Immature natural killer cell (primary cell): ENCODE measurements around the gene CFAP43. TPM values are rescaled to one million over a fixed set of nuclear protein-coding genes. Genes with fewer than 3 reads are reported as not detected.

Experiments used
- DNase-seq, 3 donors: peaks; one replicate each; pipeline ENCODE4 v3.0.0; 2022; ENCODE audit warnings: mixed read lengths in 1 of 3
- H3K27ac Mint-ChIP-seq, 6 donors: one replicate each; pipeline ENCODE4 v1.8.0; 2020; ENCODE audit warnings: mixed read lengths in 6 of 6, mild to moderate bottlenecking in 5 of 6, inconsistent platforms in 4 of 6, moderate library complexity in 3 of 6
- H3K27me3 Mint-ChIP-seq, 3 donors: one replicate each; pipeline ENCODE4 v1.8.0; 2020 to 2021; ENCODE audit warnings: low read depth in 3 of 3, mild to moderate bottlenecking in 3 of 3, mixed read lengths in 3 of 3, moderate library complexity in 3 of 3, inconsistent platforms in 1 of 3
- H3K36me3 Mint-ChIP-seq, 3 donors: one replicate each; pipeline ENCODE4 v1.8.0; 2020; ENCODE audit warnings: mixed read lengths in 3 of 3, inconsistent platforms in 2 of 3, mild to moderate bottlenecking in 2 of 3
- H3K4me1 Mint-ChIP-seq, 2 donors: one replicate each; pipeline ENCODE4 v1.8.0; 2020; ENCODE audit warnings: inconsistent platforms in 2 of 2, mild to moderate bottlenecking in 2 of 2, mixed read lengths in 2 of 2, moderate library complexity in 1 of 2
- H3K4me3 Mint-ChIP-seq, 5 donors: one replicate each; pipeline ENCODE4 v1.8.0; 2020; ENCODE audit warnings: mild to moderate bottlenecking in 5 of 5, mixed read lengths in 5 of 5, inconsistent platforms in 3 of 5, moderate library complexity in 3 of 5
- H3K9me3 Mint-ChIP-seq, 6 donors: one replicate each; pipeline ENCODE4 v1.8.0; 2020; ENCODE audit warnings: mild to moderate bottlenecking in 6 of 6, mixed read lengths in 6 of 6, inconsistent platforms in 4 of 6, moderate library complexity in 3 of 6
- polyA plus RNA-seq, 3 donors: library from polyadenylated mRNA; unstranded; fragments of 300-500 nt; fragmentation: Illumina TruSeq; gene quantifications; one replicate each; pipeline ENCODE4 v1.2.3, GENCODE V29; 2021

CFAP43 gene
- polyA plus RNA-seq, 3 donors from 2014 or later, result 0.19 TPM; not detected in 2

DNA sequence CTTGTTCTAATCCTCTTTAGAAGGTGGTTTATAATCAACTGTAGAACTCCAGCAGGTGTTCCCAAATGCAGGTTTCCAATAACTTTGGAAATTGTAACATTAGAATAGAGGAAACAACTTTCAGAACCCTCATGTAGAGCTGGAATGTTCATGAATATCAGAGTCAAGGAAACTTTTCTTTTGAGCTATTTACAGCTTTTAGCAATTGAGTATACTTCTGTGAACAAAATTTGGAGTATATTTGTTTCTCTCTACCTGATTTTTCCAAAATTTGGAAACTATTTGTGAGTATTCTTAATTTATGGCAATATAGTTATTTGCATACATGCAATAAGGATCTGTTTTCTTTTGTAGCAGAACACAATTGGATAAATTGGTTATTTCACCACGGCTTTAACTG, 2.8 kb upstream of the CFAP43 start:
- no peak overlapping the region for H3K27ac Mint-ChIP-seq
- peaks cover 12 to 33% (median 23%) of the 10 kb centered on the region in 3 donors for H3K27me3 Mint-ChIP-seq
- peaks cover 14 to 27% of the 10 kb centered on the region in 2 donors for H3K4me1 Mint-ChIP-seq
- H3K36me3 Mint-ChIP-seq, result no peaks in the 10 kb centered on the region
- no peak for DNase-seq
- peaks cover 0 to 2% (median 0%) of the 10 kb centered on the region in 6 donors for H3K9me3 Mint-ChIP-seq
- H3K4me3 Mint-ChIP-seq, result no peak overlapping the region

DNA sequence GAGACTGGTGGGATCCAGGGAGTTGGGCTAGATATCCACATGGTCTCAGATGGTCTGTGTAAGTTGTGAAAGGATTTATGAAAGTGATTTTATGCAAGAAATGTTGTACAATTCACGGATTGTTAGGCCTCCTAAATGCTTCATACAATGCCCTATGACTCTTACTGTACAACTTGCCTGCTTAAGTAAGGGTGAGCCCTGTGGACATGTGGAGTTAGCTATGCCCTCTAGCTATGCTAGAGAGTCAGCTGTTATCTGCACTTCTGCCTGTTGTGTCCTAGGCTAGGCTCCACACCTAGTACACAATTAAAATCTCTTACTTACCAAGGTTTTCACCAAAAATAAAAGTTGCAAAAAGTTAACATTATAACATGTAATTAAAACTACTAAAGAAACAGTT, 1.7 kb upstream of the CFAP43 start:
- Mint-ChIP-seq H3K36me3 (no peaks in the 10 kb centered on the region), H3K4me1 (peaks cover 14 to 27% of the 10 kb centered on the region in 2 donors), H3K27ac (no peak overlapping the region), H3K27me3 (peaks cover 12 to 31% (median 26%) of the 10 kb centered on the region in 3 donors), H3K9me3 (peaks cover 0 to 2% (median 0%) of the 10 kb centered on the region in 6 donors), H3K4me3 (peak overlapping the region; percentile 52 to 61 (median 54))
- no peak for DNase-seq

- Mint-ChIP-seq H3K4me3 (peak overlapping the region; percentile 85 to 91 (median 87)), H3K36me3 (no peaks in the 10 kb centered on the region), H3K4me1 (peaks cover 14 to 27% of the 10 kb centered on the region in 2 donors), H3K27me3 (peaks cover 15 to 25% (median 23%) of the 10 kb centered on the region in 3 donors), H3K9me3 (peaks cover 0 to 2% (median 0%) of the 10 kb centered on the region in 6 donors), H3K27ac (peak overlapping the region in 5 of 6 donors; percentile 19 to 81 (median 71))
- DNase-seq, result no peak
Measured at GRCh38 chr10:104232613-104233102, 494 bp upstream of the CFAP43 start.

DNA sequence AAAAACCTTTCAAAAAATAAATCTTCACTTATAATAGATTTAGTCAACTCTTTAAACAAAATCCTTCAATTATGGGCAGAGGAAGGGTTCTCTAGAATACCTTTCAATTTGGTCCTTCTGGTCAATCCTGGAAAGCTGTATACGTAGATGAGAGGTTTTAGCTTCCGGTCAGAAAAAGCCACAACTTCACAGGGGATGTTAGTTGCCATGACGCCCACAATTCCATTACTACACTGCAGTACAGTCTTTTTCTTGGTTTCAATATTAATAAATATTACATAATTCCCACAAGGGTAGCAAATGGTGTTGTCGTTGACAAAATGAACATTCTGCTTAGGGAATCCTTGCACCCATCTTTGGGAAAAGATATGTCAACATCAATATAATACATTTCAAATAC, 1.7 kb downstream of the CFAP43 start:
- H3K4me3 Mint-ChIP-seq, result peak overlapping the region in 2 of 5 donors; percentile 18 to 32
- peaks cover 15 to 23% (median 19%) of the 10 kb centered on the region in 3 donors for H3K27me3 Mint-ChIP-seq
- H3K4me1 Mint-ChIP-seq, result peaks cover 14 to 27% of the 10 kb centered on the region in 2 donors
- peak overlapping the region in 1 of 6 donors; percentile 71 for H3K27ac Mint-ChIP-seq
- no peaks in the 10 kb centered on the region for H3K36me3 Mint-ChIP-seq
- no peak for DNase-seq
- peaks cover 0 to 2% (median 0%) of the 10 kb centered on the region in 6 donors for H3K9me3 Mint-ChIP-seq

DNA sequence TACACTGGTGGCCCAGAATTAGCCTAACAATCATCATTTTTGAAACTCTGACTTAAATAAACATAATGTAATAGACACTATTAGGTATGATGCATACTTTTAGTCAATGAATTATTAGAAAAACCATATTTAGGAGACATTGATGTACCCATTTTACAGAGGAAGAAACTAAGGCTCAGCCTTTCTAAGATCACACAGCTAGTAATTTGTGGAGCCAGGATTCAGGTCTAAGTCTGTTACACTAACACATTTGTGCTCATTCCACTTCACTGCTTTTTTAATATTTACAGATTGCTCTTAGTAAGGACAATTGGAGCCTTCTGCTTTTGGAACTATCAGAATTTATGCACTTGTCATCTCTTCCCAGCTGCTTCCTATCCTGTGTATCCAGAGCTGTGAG, 8.9 kb downstream of the CFAP43 start:
- no peak overlapping the region for H3K4me3 Mint-ChIP-seq

DNA sequence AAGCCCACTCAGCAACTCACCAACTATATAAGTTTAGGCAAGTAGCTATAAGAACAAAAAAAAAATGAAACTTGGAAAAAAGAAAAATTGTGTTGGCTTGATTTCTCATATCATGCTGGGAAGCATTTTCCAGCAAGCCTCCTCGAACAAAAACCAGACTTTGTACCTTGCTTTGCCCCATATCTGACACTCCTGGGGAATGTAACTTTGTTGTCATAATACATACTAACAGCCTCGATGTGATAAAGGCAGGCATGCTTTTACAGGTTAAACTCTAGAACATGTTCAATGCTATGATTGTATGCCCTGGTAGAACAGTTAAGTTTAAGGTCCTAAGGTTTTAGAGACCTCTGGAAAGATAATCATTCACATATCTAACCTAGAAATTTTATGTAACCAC, 11.6 kb downstream of the CFAP43 start:
- no peak for DNase-seq
- Mint-ChIP-seq H3K9me3 (no peaks in the 10 kb centered on the region), H3K4me3 (no peak overlapping the region), H3K4me1 (peaks cover 2 to 7% of the 10 kb centered on the region in 2 donors), H3K36me3 (no peaks in the 10 kb centered on the region), H3K27me3 (peaks cover 9 to 22% (median 9%) of the 10 kb centered on the region in 3 donors), H3K27ac (no peak overlapping the region)

More for the DNA sequence above, 8.9 kb downstream of the CFAP43 start:
- no peak overlapping the region for H3K27ac Mint-ChIP-seq
- no peaks in the 10 kb centered on the region for H3K36me3 Mint-ChIP-seq
- peaks cover 8 to 22% (median 11%) of the 10 kb centered on the region in 3 donors for H3K27me3 Mint-ChIP-seq
- DNase-seq, result no peak
- H3K4me1 Mint-ChIP-seq, result peaks cover 2 to 7% of the 10 kb centered on the region in 2 donors
- H3K9me3 Mint-ChIP-seq, result no peaks in the 10 kb centered on the region

DNA sequence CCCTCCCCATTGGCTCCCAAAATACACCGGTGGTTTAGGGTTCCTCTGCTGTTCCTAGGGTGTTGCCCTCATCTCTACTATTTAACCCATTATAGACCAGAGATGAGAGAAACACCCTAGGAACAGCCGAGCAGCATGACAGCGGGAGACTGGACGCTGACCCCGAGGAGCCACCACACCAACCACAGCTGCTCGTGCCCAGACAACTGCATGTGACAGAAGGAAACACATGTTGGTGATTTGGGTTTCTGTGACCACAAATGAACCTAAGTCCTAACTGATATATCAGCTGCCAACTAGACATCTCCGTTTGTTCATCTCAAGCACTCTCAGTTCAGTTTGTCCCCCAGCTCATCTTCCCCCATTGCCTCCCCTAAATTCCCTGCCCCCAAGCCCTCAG, 13.4 kb downstream of the CFAP43 start:
- Mint-ChIP-seq H3K9me3 (no peaks in the 10 kb centered on the region), H3K36me3 (no peaks in the 10 kb centered on the region), H3K27me3 (peaks cover 8 to 21% (median 8%) of the 10 kb centered on the region in 3 donors), H3K4me3 (no peak overlapping the region), H3K4me1 (peaks cover 2 to 7% of the 10 kb centered on the region in 2 donors), H3K27ac (no peak overlapping the region)
- no peak for DNase-seq

DNA sequence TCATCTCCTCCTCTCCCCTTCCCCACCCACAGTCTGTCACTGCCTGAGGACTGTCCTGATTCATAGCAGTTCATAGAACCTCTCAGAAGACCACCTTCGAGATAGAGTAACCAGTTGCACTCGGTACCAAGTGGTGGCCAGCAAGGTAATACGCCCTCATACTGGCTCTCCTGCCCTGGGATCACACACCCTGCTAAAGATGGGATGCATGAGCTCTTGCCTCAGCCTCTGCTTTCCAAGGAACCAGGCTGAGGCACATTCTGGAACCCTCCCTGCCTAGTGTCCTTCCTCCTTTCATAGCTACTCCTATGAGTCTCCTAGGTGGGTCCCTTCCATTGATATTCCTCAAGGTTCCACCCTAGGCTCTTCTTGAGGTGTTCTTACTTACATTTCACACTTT, 15.5 kb downstream of the CFAP43 start:
- Mint-ChIP-seq H3K27ac (no peak overlapping the region), H3K9me3 (no peaks in the 10 kb centered on the region), H3K4me3 (no peak overlapping the region), H3K27me3 (peaks cover 6 to 11% (median 6%) of the 10 kb centered on the region in 3 donors), H3K36me3 (no peaks in the 10 kb centered on the region), H3K4me1 (peaks cover 2 to 7% of the 10 kb centered on the region in 2 donors)
- DNase-seq, result no peak

- Mint-ChIP-seq H3K36me3 (no peaks in the 10 kb centered on the region), H3K4me1 (no peaks in the 10 kb centered on the region), H3K9me3 (no peaks in the 10 kb centered on the region), H3K27me3 (peaks cover 3 to 6% (median 4%) of the 10 kb centered on the region in 3 donors), H3K4me3 (no peak overlapping the region), H3K27ac (no peak overlapping the region)
- DNase-seq, result peak in 2 of 3 donors; percentile 20 to 26
Measured at GRCh38 chr10:104209575-104210198, 22.5 kb downstream of the CFAP43 start.

DNA sequence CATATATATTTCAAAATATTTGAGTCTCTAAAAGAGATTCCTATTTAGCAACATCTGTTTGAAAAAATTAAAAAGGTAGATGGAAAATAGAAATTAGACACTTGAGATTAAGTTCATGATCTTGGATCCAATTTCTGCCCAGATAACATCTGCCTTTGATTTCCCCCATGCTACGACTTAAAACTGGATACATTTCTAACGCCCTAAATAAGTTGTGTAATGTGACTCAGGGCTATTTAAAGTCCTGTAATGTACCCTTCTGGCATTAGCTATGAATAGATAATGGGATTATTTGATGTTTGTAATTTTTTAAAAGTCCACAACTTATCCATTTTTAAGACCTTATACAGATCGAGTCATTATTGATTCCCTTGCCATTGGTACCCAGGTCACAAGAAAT, 23.4 kb downstream of the CFAP43 start:
- Mint-ChIP-seq H3K4me3 (no peak overlapping the region), H3K27ac (no peak overlapping the region), H3K36me3 (no peaks in the 10 kb centered on the region), H3K4me1 (no peaks in the 10 kb centered on the region), H3K9me3 (no peaks in the 10 kb centered on the region), H3K27me3 (peaks cover 3 to 6% (median 4%) of the 10 kb centered on the region in 3 donors)
- no peak for DNase-seq

GRCh38 chr10:104202231-104202630, 29.9 kb downstream of the CFAP43 start:
- Mint-ChIP-seq H3K36me3 (no peaks in the 10 kb centered on the region), H3K9me3 (no peaks in the 10 kb centered on the region), H3K27ac (no peak overlapping the region), H3K4me3 (no peak overlapping the region), H3K4me1 (no peaks in the 10 kb centered on the region), H3K27me3 (peaks cover under 1 to 2% (median 2%) of the 10 kb centered on the region in 3 donors)
- no peak for DNase-seq

DNA sequence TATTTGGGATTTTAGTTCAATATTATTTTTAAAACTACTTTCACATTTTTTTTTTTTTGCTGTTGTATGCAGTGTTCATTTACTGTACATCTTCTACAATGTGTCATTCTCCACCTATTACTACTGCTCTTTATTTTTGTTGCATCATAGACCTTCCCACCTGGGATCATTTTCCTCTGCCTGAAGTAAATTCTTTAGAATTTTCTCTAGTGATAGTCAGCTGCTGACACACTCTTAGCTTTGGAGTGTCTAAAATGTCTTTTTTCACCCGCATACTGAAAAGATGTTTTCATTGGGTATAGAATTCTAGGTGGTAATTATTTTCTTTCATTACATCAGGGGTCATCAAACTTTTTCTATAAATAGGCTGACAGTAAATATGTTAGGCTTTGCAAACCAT, 30.5 kb downstream of the CFAP43 start:
- DNase-seq, result no peak
- Mint-ChIP-seq H3K27ac (no peak overlapping the region), H3K4me1 (no peaks in the 10 kb centered on the region), H3K36me3 (no peaks in the 10 kb centered on the region), H3K4me3 (no peak overlapping the region), H3K27me3 (peaks cover 0 to 2% (median 2%) of the 10 kb centered on the region in 3 donors), H3K9me3 (no peaks in the 10 kb centered on the region)

GRCh38 chr10:104199567-104199966, 32.6 kb downstream of the CFAP43 start:
- no peaks in the 10 kb centered on the region for H3K9me3 Mint-ChIP-seq
- no peak for DNase-seq
- no peak overlapping the region for H3K4me3 Mint-ChIP-seq
- peaks cover 0 to 4% (median 1%) of the 10 kb centered on the region in 3 donors for H3K27me3 Mint-ChIP-seq
- H3K27ac Mint-ChIP-seq, result no peak overlapping the region
- H3K36me3 Mint-ChIP-seq, result no peaks in the 10 kb centered on the region
- no peaks in the 10 kb centered on the region for H3K4me1 Mint-ChIP-seq

- Mint-ChIP-seq H3K4me3 (no peak overlapping the region), H3K9me3 (no peaks in the 10 kb centered on the region), H3K4me1 (no peaks in the 10 kb centered on the region), H3K27ac (no peak overlapping the region), H3K36me3 (no peaks in the 10 kb centered on the region), H3K27me3 (peaks cover 1 to 4% (median 2%) of the 10 kb centered on the region in 3 donors)
- no peak for DNase-seq
Measured at GRCh38 chr10:104197364-104197763, 34.8 kb downstream of the CFAP43 start.
